Measurements from ENCODE around the gene NKD1. TPM values are rescaled to one million over a fixed set of nuclear protein-coding genes. Genes with fewer than 3 reads are reported as not detected.

NKD1 gene
- total RNA-seq, 1 donor from 2014 or later = 43.2 TPM

- peaks cover 4% of the 10 kb centered on the region for H3K36me3 Mint-ChIP-seq
- TF ChIP-seq CTCF (conservative IDR thresholded peaks at IDR 0.05) = no peak
- no peak overlapping the region for H3K27ac Mint-ChIP-seq
- no peak for DNase-seq (ENCODE audit: extremely low spot score, unreplicated experiment)
- H3K27me3 Mint-ChIP-seq = no peaks in the 10 kb centered on the region
- H3K9me3 Mint-ChIP-seq = no peaks in the 10 kb centered on the region
- peaks cover 34% of the 10 kb centered on the region for H3K4me1 Mint-ChIP-seq (ENCODE audit: unreplicated experiment)
- H3K4me3 Mint-ChIP-seq = no peak overlapping the region
Observed at GRCh38 chr16:50609049-50609448, 60.9 kb downstream of the NKD1 start.

- Mint-ChIP-seq H3K27me3 (no peaks in the 10 kb centered on the region), H3K9me3 (no peaks in the 10 kb centered on the region), H3K4me3 (no peak overlapping the region), H3K36me3 (peaks cover 4% of the 10 kb centered on the region), H3K27ac (no peak overlapping the region), H3K4me1 (ENCODE audit: unreplicated experiment) (peaks cover 38% of the 10 kb centered on the region)
- DNase-seq (ENCODE audit: extremely low spot score, unreplicated experiment) = no peak
- no peak for TF ChIP-seq CTCF (conservative IDR thresholded peaks at IDR 0.05)
Observed at GRCh38 chr16:50609471-50609870, 61.3 kb downstream of the NKD1 start.

GRCh38 chr16:50610331-50611262 is 62.4 kb downstream of the NKD1 start:
- Mint-ChIP-seq H3K9me3 (no peaks in the 10 kb centered on the region), H3K36me3 (peaks cover 7% of the 10 kb centered on the region), H3K27ac (no peak overlapping the region), H3K27me3 (no peaks in the 10 kb centered on the region), H3K4me3 (no peak overlapping the region), H3K4me1 (ENCODE audit: unreplicated experiment) (peaks cover 38% of the 10 kb centered on the region)
- no peak for TF ChIP-seq CTCF (conservative IDR thresholded peaks at IDR 0.05)
- no peak for DNase-seq (ENCODE audit: extremely low spot score, unreplicated experiment)

GRCh38 chr16:50611332-50611934 is 63.2 kb downstream of the NKD1 start:
- DNase-seq (ENCODE audit: extremely low spot score, unreplicated experiment) = no peak
- TF ChIP-seq CTCF (conservative IDR thresholded peaks at IDR 0.05) = no peak
- H3K4me1 Mint-ChIP-seq (ENCODE audit: unreplicated experiment) = peaks cover 38% of the 10 kb centered on the region
- no peaks in the 10 kb centered on the region for H3K27me3 Mint-ChIP-seq
- peak overlapping the region; percentile 44 for H3K27ac Mint-ChIP-seq
- H3K36me3 Mint-ChIP-seq = peaks cover 7% of the 10 kb centered on the region
- H3K9me3 Mint-ChIP-seq = no peaks in the 10 kb centered on the region
- H3K4me3 Mint-ChIP-seq = no peak overlapping the region

GRCh38 chr16:50611995-50612848 is 64.0 kb downstream of the NKD1 start:
- H3K27me3 Mint-ChIP-seq = no peaks in the 10 kb centered on the region
- no peak for DNase-seq (ENCODE audit: extremely low spot score, unreplicated experiment)
- no peak for TF ChIP-seq CTCF (conservative IDR thresholded peaks at IDR 0.05)
- peaks cover 8% of the 10 kb centered on the region for H3K36me3 Mint-ChIP-seq
- H3K27ac Mint-ChIP-seq = peak overlapping the region; percentile 44
- H3K9me3 Mint-ChIP-seq = no peaks in the 10 kb centered on the region
- H3K4me1 Mint-ChIP-seq (ENCODE audit: unreplicated experiment) = peaks cover 34% of the 10 kb centered on the region
- no peak overlapping the region for H3K4me3 Mint-ChIP-seq

Measured in type B pancreatic cell (in vitro differentiated cells).